OCI-LY3 (cell line): Measurements from ENCODE around the gene PPIL1.

Experiments used
- H2AFZ ChIP-seq: fragments of 200-600, 300-600 bp; shearing (Covaris generic); 2 replicates; pipeline ENCODE4 v1.6.0; 2014; ENCODE audit warnings: antibody characterized with exemption, low read depth, low read length
- H3K27ac ChIP-seq: fragments of 200-600, 300-600 bp; sonication (generic); 2 replicates; pipeline ENCODE4 v1.5.1; 2014; ENCODE audit warnings: mild to moderate bottlenecking, low read length, moderate library complexity, mixed read lengths
- H3K27me3 ChIP-seq: fragments of 200-600, 300-600 bp; sonication (generic); 2 replicates; pipeline ENCODE4 v1.6.1; 2014; ENCODE audit warnings: low read depth, low read length, mixed read lengths
- H3K36me3 ChIP-seq: fragments of 200-600, 300-600 bp; sonication (generic); replicated peaks from 2 replicates; pipeline ENCODE3; 2014; ENCODE audit warnings: low read depth, low read length, mixed read lengths
- H3K4me1 ChIP-seq: fragments of 300-600, 200-600 bp; sonication (generic); 2 replicates; pipeline ENCODE4 v1.6.1; 2014; ENCODE audit warnings: low read length, mixed read lengths
- H3K4me2 ChIP-seq: fragments of 200-600, 300-600 bp; sonication (generic); 2 replicates; pipeline ENCODE4 v1.6.1; 2014; ENCODE audit warnings: low read length, mixed read lengths
- H3K4me3 ChIP-seq: fragments of 300-600, 200-600 bp; sonication (generic); 2 replicates; pipeline ENCODE4 v1.5.1; 2014; ENCODE audit warnings: antibody characterized with exemption, mild to moderate bottlenecking, low read length, moderate library complexity
- H3K79me2 ChIP-seq: fragments of 300-600, 200-600 bp; shearing (Covaris generic); 2 replicates; pipeline ENCODE4 v1.6.1; 2014; ENCODE audit warnings: mild to moderate bottlenecking, low read length, mixed read lengths
- H3K9ac ChIP-seq: fragments of 300-600, 200-600 bp; shearing (Covaris generic); 2 replicates; pipeline ENCODE4 v1.6.0; 2014; ENCODE audit warnings: mild to moderate bottlenecking, low read length, moderate library complexity
- H3K9me3 ChIP-seq: fragments of 200-600, 300-600 bp; shearing (Covaris generic); 2 replicates; pipeline ENCODE4 v1.6.1; 2014; ENCODE audit warnings: low read length, mixed read lengths; ENCODE audit not compliant: insufficient read depth
- H4K20me1 ChIP-seq: fragments of 200-600, 300-600 bp; sonication (generic); 2 replicates; pipeline ENCODE4 v1.6.1; 2016; ENCODE audit warnings: low read length, mixed read lengths; ENCODE audit not compliant: insufficient read depth
- EZH2phosphoT487 ChIP-seq: fragments of 200-600 bp; shearing (Covaris generic); IDR thresholded peaks from 2 replicates; pipeline ENCODE4 v1.6.1; 2018; ENCODE audit warnings: antibody characterized with exemption, mixed run types, low read depth
- TF ChIP-seq, protein P1 (sequence below): fragments of 200-600, 300-600 bp; sonication (generic); IDR thresholded peaks from 2 replicates; pipeline ENCODE4 v1.5.1; 2014; ENCODE audit warnings: antibody characterized with exemption, low read length, low read depth

The PPIL1 gene

DNA sequence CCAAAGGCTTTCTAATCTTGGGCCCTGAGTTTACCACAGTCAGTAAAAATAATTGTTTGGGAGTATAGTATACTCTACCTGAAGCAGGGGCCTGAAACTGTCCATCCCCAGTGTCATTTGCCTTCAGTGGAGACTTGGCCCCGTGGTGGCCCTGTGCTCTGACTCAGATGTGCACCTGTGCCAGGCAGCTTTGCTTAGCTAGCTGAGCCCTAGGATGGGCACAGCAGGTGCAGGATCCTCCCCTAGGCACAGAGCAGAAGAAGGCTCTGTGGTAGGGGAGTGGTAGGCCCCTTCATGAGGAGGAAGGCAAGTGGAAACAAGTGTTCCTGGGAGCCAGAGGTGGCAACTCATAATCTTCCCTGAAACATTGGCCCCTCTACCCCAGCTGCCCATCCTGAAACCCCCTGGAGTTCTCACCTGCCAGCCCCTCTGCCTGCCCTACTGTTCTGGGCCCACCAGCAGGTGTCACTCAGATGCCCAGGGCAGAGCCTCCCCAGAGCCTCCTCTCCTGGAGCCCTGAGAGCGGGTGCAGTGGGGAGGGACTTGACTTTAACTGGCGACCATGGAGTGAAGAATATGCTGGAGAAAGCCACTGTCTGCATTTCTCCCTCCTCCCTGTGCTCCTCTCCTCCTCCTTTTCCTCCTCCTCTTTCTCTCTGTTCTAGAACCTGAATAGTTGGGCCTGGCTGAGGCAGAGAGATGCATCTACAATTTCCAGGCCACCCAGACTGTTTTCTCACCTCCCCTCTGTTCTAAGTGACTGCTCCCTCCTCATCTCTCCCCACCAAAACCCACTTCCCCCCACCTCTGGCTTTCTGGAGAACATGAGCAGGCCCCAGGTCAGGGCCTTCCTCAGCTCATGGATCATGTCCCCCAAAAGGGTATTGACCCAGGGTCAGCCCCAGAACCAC, 38.2 kb downstream of the PPIL1 start:
- Histone ChIP-seq H3K36me3 (no peaks in the 10 kb centered on the region), H3K9me3 (no peaks in the 10 kb centered on the region), H2AFZ (no peak overlapping the region), H3K4me1 (0 out of 2 replicates have a peak, but pooled peaks cover 3% of the 10 kb centered on the region), H3K27me3 (peaks cover 7% of the 10 kb centered on the region; the same call in 1 of the 2 replicates), H3K4me3 (no peak overlapping the region), H3K4me2 (no peak overlapping the region), H3K79me2 (no peaks in the 10 kb centered on the region), H3K27ac (no peak overlapping the region), H3K9ac (no peak overlapping the region), H4K20me1 (no peaks in the 10 kb centered on the region)
- TF ChIP-seq, protein P1, sequence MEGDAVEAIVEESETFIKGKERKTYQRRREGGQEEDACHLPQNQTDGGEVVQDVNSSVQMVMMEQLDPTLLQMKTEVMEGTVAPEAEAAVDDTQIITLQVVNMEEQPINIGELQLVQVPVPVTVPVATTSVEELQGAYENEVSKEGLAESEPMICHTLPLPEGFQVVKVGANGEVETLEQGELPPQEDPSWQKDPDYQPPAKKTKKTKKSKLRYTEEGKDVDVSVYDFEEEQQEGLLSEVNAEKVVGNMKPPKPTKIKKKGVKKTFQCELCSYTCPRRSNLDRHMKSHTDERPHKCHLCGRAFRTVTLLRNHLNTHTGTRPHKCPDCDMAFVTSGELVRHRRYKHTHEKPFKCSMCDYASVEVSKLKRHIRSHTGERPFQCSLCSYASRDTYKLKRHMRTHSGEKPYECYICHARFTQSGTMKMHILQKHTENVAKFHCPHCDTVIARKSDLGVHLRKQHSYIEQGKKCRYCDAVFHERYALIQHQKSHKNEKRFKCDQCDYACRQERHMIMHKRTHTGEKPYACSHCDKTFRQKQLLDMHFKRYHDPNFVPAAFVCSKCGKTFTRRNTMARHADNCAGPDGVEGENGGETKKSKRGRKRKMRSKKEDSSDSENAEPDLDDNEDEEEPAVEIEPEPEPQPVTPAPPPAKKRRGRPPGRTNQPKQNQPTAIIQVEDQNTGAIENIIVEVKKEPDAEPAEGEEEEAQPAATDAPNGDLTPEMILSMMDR = peak; percentile 39
- no peak for TF ChIP-seq EZH2phosphoT487

DNA sequence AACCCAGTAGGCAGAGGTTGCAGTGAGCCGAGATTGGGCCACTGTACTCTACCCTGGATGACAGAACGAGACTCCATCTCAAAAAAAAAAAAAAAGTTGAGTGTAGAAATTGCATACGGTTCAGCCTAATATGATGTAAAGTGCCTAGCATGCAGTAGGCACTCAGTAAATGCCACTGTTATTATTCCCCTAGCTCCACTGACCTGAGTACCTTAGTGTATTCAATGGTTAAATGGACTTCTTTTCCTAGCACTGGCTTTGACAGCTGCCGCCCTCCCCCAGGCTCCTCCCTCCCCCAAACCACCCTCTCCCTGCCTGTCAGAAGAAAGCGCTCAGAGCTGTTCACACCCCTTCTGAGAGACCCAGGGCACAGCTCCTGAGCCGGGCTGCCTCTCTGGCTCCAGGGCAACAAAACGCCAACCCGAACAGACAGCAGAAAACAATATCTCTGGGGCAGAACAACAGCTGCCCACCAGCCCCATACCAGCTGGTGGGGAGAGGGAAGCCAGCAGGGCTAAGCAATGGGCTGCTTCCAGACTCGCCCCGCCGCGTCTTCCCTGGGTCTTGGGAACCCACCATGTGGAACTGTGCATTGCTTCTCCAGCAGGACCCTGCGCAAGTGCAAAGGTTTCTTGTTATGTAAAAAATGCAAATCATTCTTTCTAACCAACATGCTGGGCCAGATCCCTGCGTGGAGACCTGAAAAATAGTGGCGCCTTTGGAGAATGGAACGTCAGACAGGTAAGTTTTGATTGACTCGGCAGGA, 39.8 kb downstream of the PPIL1 start:
- Histone ChIP-seq H3K4me1 (no peaks in the 10 kb centered on the region), H3K79me2 (no peaks in the 10 kb centered on the region), H3K4me2 (no peak overlapping the region)

DNA sequence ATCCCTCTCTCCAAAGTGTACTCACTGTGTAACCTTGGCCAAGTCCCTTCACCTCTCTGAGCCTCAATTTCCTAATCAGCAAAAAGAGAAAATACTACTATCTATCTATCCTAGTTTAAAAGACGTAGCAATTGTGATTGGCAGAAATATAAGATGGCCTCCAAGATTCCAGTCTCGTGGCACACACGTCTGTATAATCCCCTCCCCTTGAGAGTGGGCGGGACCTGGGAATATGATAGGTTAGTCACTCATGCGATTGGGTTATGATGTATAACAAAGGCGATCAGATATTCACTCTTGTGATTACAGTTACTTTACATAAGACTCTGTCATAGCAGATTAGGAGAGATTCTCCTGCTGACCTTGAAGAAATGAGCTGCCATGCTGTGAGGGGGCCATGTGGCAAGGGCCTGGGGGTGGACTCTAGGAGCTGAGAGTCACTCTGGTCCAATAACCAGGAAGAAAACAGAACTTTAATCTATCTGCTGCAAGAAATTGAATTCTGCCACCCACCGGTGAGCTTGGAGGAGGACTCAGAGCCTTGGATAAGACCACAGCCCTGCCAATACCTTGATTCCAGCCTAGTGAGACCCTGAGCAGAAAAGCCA, 41.3 kb downstream of the PPIL1 start:
- Histone ChIP-seq H4K20me1 (no peaks in the 10 kb centered on the region), H3K4me1 (no peaks in the 10 kb centered on the region), H3K27me3 (peaks cover 7% of the 10 kb centered on the region), H3K9ac (no peak overlapping the region), H3K9me3 (no peaks in the 10 kb centered on the region), H2AFZ (no peak overlapping the region), H3K27ac (no peak overlapping the region), H3K4me2 (no peak overlapping the region), H3K36me3 (no peaks in the 10 kb centered on the region), H3K79me2 (no peaks in the 10 kb centered on the region), H3K4me3 (no peak overlapping the region)
- TF ChIP-seq, protein P1 = no peak

More for the DNA sequence above, 39.8 kb downstream of the PPIL1 start:
- TF ChIP-seq, protein P1 = no peak
- no peak for TF ChIP-seq EZH2phosphoT487
- Histone ChIP-seq H3K27me3 (peaks cover 7% of the 10 kb centered on the region; the same call in 1 of the 2 replicates), H4K20me1 (no peaks in the 10 kb centered on the region), H3K27ac (no peak overlapping the region), H3K36me3 (no peaks in the 10 kb centered on the region), H2AFZ (no peak overlapping the region), H3K4me3 (no peak overlapping the region), H3K9me3 (no peaks in the 10 kb centered on the region), H3K9ac (no peak overlapping the region)

DNA sequence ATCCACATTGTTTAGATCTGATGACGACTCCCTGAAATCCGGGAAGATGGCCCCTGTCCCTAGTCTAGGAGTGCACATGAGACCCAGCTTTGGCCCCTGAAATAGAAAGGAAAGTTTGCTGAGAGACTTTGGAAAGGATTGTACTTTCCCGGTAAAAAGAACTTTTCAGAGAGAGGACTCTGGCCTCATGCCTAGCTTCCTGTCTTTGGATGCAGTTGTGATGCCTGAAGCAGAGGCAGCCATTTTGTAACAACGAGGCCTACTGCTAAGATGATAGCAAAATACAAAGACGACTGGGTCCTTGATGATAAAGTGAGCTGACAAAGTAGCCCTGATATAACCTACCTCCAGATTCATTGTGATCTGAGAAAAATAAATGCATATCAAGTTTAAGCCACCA, 42.3 kb downstream of the PPIL1 start:
- H4K20me1 ChIP-seq = no peaks in the 10 kb centered on the region
- no peaks in the 10 kb centered on the region for H3K9me3 ChIP-seq
- no peak overlapping the region for H3K9ac ChIP-seq
- H3K79me2 ChIP-seq = no peaks in the 10 kb centered on the region
- no peaks in the 10 kb centered on the region for H3K36me3 ChIP-seq
- H3K27me3 ChIP-seq = no peaks in the 10 kb centered on the region; the same call in none of the 2 replicates
- no peaks in the 10 kb centered on the region for H3K4me1 ChIP-seq
- TF ChIP-seq, protein P1 = no peak
- no peak for TF ChIP-seq EZH2phosphoT487
- H2AFZ ChIP-seq = no peak overlapping the region
- H3K4me2 ChIP-seq = no peak overlapping the region
- no peak overlapping the region for H3K27ac ChIP-seq
- no peak overlapping the region for H3K4me3 ChIP-seq
